ENCODE results near the gene PPCS.

- TF ChIP-seq POLR2AphosphoS5 (IDR thresholded peaks at IDR 0.05; ENCODE audit: low read depth, low read length) (no peak), JUND (IDR thresholded peaks at IDR 0.05; ENCODE audit: low read length) (no peak), CTCF (IDR thresholded peaks at IDR 0.05; ENCODE audit: control extremely low read depth in 1 of 3, insufficient read depth in 1 of 3, low read depth in 1 of 3, low read length in 3 of 3) (no peak), GABPA (IDR thresholded peaks at IDR 0.05; ENCODE audit: borderline replicate concordance, insufficient read depth, low read length) (no peak)
These were observed 24.8 kb upstream of the PPCS start for GRCh38 chr1:42431514-42431913.
